AG04450 (cell line): ENCODE results near the gene LATS1. TPM values are rescaled to one million over a fixed set of nuclear protein-coding genes. Genes with fewer than 3 reads are reported as not detected.
A peak's percentile ranks its signal among the peaks of the same experiment; 100 is the strongest.
"Not testable (repeated sequence)": the region's sequence is repeated elsewhere in the genome, so short reads cannot be mapped to it uniquely, and the experiment has no call there.

Experiments
- CTCF ChIA-PET: fragments of 300-600, 350-600 bp; formaldehyde crosslinking; extraction: SDS; loops from one replicate; lab custom pipeline; 2022; ENCODE audit warnings: antibody characterized with exemption, inconsistent platforms; lab: Charles Lee
- POLR2A ChIA-PET: fragments of 350-600 bp; formaldehyde crosslinking; extraction: SDS; loops from one replicate; lab custom pipeline; 2021; ENCODE audit warnings: antibody characterized with exemption, inconsistent platforms; lab: Yijun Ruan, JAX
- DNase-seq: peaks from one replicate; pipeline ENCODE4 v3.0.0-alpha.2; 2011; ENCODE audit warnings: low read depth, low spot score
- H3K27ac ChIP-seq: one replicate; pipeline ENCODE4 v1.5.1; 2012; ENCODE audit warnings: low read depth, low read length, control low read depth
- H3K27me3 ChIP-seq: one replicate; pipeline ENCODE4 v1.6.0; 2012; ENCODE audit warnings: low read length; ENCODE audit not compliant: control insufficient read depth, insufficient read depth
- H3K4me3 ChIP-seq: 2 replicates; pipeline ENCODE4 v1.5.1; 2011; ENCODE audit warnings: mild to moderate bottlenecking, low read depth, low read length, control low read depth
- H3K9me3 ChIP-seq: 2 replicates; pipeline ENCODE4 v1.5.1; 2012; ENCODE audit warnings: low read length; ENCODE audit not compliant: control insufficient read depth, insufficient read depth
- CTCF ChIP-seq: IDR thresholded peaks from 2 replicates; pipeline ENCODE4 v1.5.1; 2011; ENCODE audit warnings: low read depth, low read length, control low read depth, inconsistent platforms
- polyA plus RNA-seq: library from polyadenylated mRNA; depleted of rRNA; stranded (reverse); fragments of >200 nt; gene quantifications from 2 replicates; pipeline ENCODE4 v1.2.3, GENCODE V29; 2011

LATS1 gene
- polyA plus RNA-seq, 1 experiment = 17.6 TPM

GRCh38 chr6:149751239-149751638 is 33.3 kb upstream of the LATS1 start:
- DNase-seq = no peak
- CTCF ChIA-PET = no interaction called here
- Histone ChIP-seq H3K27ac (no peak overlapping the region), H3K9me3 (peaks cover 3% of the 10 kb centered on the region; the same call in 1 of the 2 replicates), H3K27me3 (no peaks in the 10 kb centered on the region), H3K4me3 (no peak overlapping the region)
- POLR2A ChIA-PET = no interaction called here
- no peak for TF ChIP-seq CTCF

- TF ChIP-seq CTCF = no peak
- no peak for DNase-seq
- POLR2A ChIA-PET = interaction anchor here (0.6 kb wide), 1 partner anchor 19 kb away, joined by 6 read pairs; no protein-coding TSS in a partner anchor
- Histone ChIP-seq H3K9me3 (peaks cover 3% of the 10 kb centered on the region; the same call in 1 of the 2 replicates), H3K27ac (peak overlapping the region; percentile 21), H3K27me3 (no peaks in the 10 kb centered on the region), H3K4me3 (peak overlapping the region; percentile 97)
- CTCF ChIA-PET = no interaction called here
Measured at GRCh38 chr6:149750136-149750609, 32.3 kb upstream of the LATS1 start.

- Histone ChIP-seq H3K4me3 (peak within 1 kb of the TSS; percentile 97), H3K9me3 (peaks cover 3% of the 10 kb centered on the region; the same call in 1 of the 2 replicates), H3K27ac (peak within 1 kb of the TSS; percentile 61), H3K27me3 (no peaks in the 10 kb centered on the region)
- POLR2A ChIA-PET = no interaction called here
- DNase-seq = peak; percentile 49
- CTCF ChIA-PET = no interaction called here
- no peak for TF ChIP-seq CTCF
Measured at GRCh38 chr6:149749594-149750135, 31.8 kb upstream of the LATS1 start, which contains the start of gene PCMT1. Gene PCMT1, plus strand, starts transcription at chr6:149749741. Its CDS starts 161 bp downstream, at chr6:149749902.

GRCh38 chr6:149749082-149749593 is 31.2 kb upstream of the LATS1 start:
- H3K9me3 ChIP-seq, CTCF ChIA-PET, DNase-seq, H3K27me3 ChIP-seq, POLR2A ChIA-PET: not testable (repeated sequence)
- Histone ChIP-seq H3K4me3 (peak overlapping the region; percentile 97), H3K27ac (peak overlapping the region; percentile 61)

GRCh38 chr6:149746147-149746946 is 28.4 kb upstream of the LATS1 start, which contains the start of gene NUP43:
Gene NUP43, minus strand, starts transcription at chr6:149746529. Its CDS starts 34 bp downstream, at chr6:149746495.
- peak; percentile 84 for DNase-seq
- Histone ChIP-seq H3K9me3 (peaks cover 3% of the 10 kb centered on the region; the same call in 1 of the 2 replicates), H3K27ac (no peak within 1 kb of the TSS), H3K27me3 (no peaks in the 10 kb centered on the region), H3K4me3 (peak within 1 kb of the TSS; percentile 92)
- POLR2A ChIA-PET = no interaction called here
- CTCF ChIA-PET = interaction anchor here (0.5 to 2.1 kb wide), 9 partner anchors 11 to 186 kb away, joined by 3 to 10 read pairs (median 3); partner anchors contain the start of gene LATS1
- peak; percentile 55 for TF ChIP-seq CTCF

- CTCF ChIA-PET = interaction anchor here (0.6 to 2.1 kb wide), 6 partner anchors 10 to 103 kb away, joined by 3 to 10 read pairs (median 4); no protein-coding TSS in a partner anchor
- H3K9me3 ChIP-seq, H3K27me3 ChIP-seq, POLR2A ChIA-PET, H3K27ac ChIP-seq, DNase-seq: not testable (repeated sequence)
- peak overlapping the region; percentile 92 for H3K4me3 ChIP-seq
Measured at GRCh38 chr6:149745252-149745651, 27.4 kb upstream of the LATS1 start.
